PC-3 (cell line): Measurements from ENCODE around the gene GNA15. TPM values are rescaled to one million over a fixed set of nuclear protein-coding genes. Genes with fewer than 3 reads are reported as not detected.

Source experiments
- ATAC-seq: fragments of 200-7000 bp; cut with Tn5 transposase; 2 replicates; pipeline ENCODE4 v1.9.1; 2020; ENCODE audit warnings: mild to moderate bottlenecking, moderate library complexity
- BruUV-seq: library from RNA; stranded (reverse); fragments of 400-500 nt; replicated peaks from 2 replicates; lab custom pipeline; 2021; lab: Mats Ljungman, UMichigan
- CTCF ChIA-PET: fragments of 300-600 bp; sonication (Branson Sonifier 250); formaldehyde crosslinking; loops from one replicate; lab custom pipeline; 2022; ENCODE audit warnings: antibody characterized with exemption; lab: Charles Lee
- POLR2A ChIA-PET: fragments of 300-600 bp; sonication (Branson Sonifier 250); formaldehyde crosslinking; loops from one replicate; lab custom pipeline; 2022; ENCODE audit warnings: antibody characterized with exemption; ENCODE audit not compliant: unreplicated experiment; lab: Charles Lee
- DNase-seq: peaks from one replicate; pipeline ENCODE4 v3.0.0-alpha.2; 2015
- H2AFZ ChIP-seq: fragments of 300-600 bp; sonication (generic); 2 replicates; pipeline ENCODE4 v1.6.0; 2016; ENCODE audit warnings: antibody characterized with exemption, low read length
- H3F3A ChIP-seq: fragments of 300-600 bp; sonication (generic); one replicate; pipeline ENCODE4 v1.6.0; 2017; ENCODE audit warnings: antibody characterized with exemption, low read length, control low read depth, mild to moderate bottlenecking; ENCODE audit not compliant: unreplicated experiment
- H3K27ac ChIP-seq: fragments of 300-600 bp; sonication (generic); 2 replicates; pipeline ENCODE4 v1.5.1; 2016; ENCODE audit warnings: mild to moderate bottlenecking, low read length
- H3K27me3 ChIP-seq: fragments of 300-600 bp; sonication (generic); 2 replicates; pipeline ENCODE4 v1.6.1; 2016; ENCODE audit warnings: low read length, mixed read lengths
- H3K36me3 ChIP-seq: fragments of 300-600 bp; sonication (generic); 2 replicates; pipeline ENCODE4 v1.6.1; 2016; ENCODE audit warnings: low read depth, mixed run types, low read length, mixed read lengths
- H3K4me1 ChIP-seq: fragments of 300-600 bp; sonication (generic); 2 replicates; pipeline ENCODE4 v1.5.1; 2016; ENCODE audit warnings: low read length; ENCODE audit not compliant: insufficient read depth
- H3K4me2 ChIP-seq: fragments of 300-600 bp; sonication (generic); 2 replicates; pipeline ENCODE4 v1.6.0; 2016; ENCODE audit warnings: low read length
- H3K4me3 ChIP-seq: fragments of 300-600 bp; sonication (generic); 2 replicates; pipeline ENCODE4 v1.5.1; 2016; ENCODE audit warnings: mild to moderate bottlenecking, low read length, mixed read lengths
- H3K79me2 ChIP-seq: fragments of 300-600 bp; sonication (generic); 2 replicates; pipeline ENCODE4 v1.6.1; 2017; ENCODE audit warnings: low read length, mixed read lengths
- H3K9ac ChIP-seq: fragments of 300-600 bp; sonication (generic); 2 replicates; pipeline ENCODE4 v1.6.0; 2016; ENCODE audit warnings: mild to moderate bottlenecking, low read length
- H3K9me2 ChIP-seq: fragments of 300-600 bp; sonication (generic); replicated peaks from 2 replicates; pipeline ENCODE4 v1.6.1; 2016; ENCODE audit warnings: mixed run types, low read length, mixed read lengths
- H3K9me3 ChIP-seq: fragments of 300-600 bp; sonication (generic); 2 replicates; pipeline ENCODE4 v1.6.1; 2016; ENCODE audit warnings: low read length, mixed read lengths
- H4K20me1 ChIP-seq: fragments of 300-600 bp; sonication (generic); 2 replicates; pipeline ENCODE4 v1.6.1; 2016; ENCODE audit warnings: low read length, mixed read lengths
- EZH2 ChIP-seq: fragments of 300-600 bp; sonication (generic); IDR thresholded peaks from one replicate; pipeline ENCODE4 v1.6.1; 2017; ENCODE audit warnings: antibody characterized with exemption, mild to moderate bottlenecking, low read length; ENCODE audit not compliant: unreplicated experiment
- EZH2phosphoT487 ChIP-seq: fragments of 300-600 bp; sonication (generic); IDR thresholded peaks from 2 replicates; pipeline ENCODE4 v1.6.1; 2018; ENCODE audit warnings: mild to moderate bottlenecking, antibody characterized with exemption, low read length, borderline replicate concordance
- intact Hi-C: fragments of 100-400 bp; cut with micrococcal nuclease; formaldehyde crosslinking; loops from 2 replicates; pipeline ENCODE4 v1.9.0; 2023
- total RNA-seq: library from RNA; depleted of rRNA; stranded (reverse); fragments of >200 nt; gene quantifications from 2 replicates; pipeline ENCODE4 v1.2.3, GENCODE V29; 2014
- TF ChIP-seq, protein P1 (sequence below): fragments of 300-600 bp; sonication (generic); conservative IDR thresholded peaks from 2 replicates; pipeline ENCODE4 v1.5.1; 2017; ENCODE audit warnings: antibody characterized with exemption, low read depth, mild to moderate bottlenecking, low read length

Gene GNA15
- total RNA-seq, 1 experiment from 2014 or later = not detected

DNA sequence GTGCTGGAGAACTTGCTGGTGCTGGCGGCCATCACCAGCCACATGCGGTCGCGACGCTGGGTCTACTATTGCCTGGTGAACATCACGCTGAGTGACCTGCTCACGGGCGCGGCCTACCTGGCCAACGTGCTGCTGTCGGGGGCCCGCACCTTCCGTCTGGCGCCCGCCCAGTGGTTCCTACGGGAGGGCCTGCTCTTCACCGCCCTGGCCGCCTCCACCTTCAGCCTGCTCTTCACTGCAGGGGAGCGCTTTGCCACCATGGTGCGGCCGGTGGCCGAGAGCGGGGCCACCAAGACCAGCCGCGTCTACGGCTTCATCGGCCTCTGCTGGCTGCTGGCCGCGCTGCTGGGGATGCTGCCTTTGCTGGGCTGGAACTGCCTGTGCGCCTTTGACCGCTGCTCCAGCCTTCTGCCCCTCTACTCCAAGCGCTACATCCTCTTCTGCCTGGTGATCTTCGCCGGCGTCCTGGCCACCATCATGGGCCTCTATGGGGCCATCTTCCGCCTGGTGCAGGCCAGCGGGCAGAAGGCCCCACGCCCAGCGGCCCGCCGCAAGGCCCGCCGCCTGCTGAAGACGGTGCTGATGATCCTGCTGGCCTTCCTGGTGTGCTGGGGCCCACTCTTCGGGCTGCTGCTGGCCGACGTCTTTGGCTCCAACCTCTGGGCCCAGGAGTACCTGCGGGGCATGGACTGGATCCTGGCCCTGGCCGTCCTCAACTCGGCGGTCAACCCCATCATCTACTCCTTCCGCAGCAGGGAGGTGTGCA lies 43.3 kb downstream of the GNA15 start:
- H4K20me1 ChIP-seq = no peaks in the 10 kb centered on the region
- CTCF ChIA-PET = no interaction called here
- no TSS peak for BruUV-seq
- POLR2A ChIA-PET = no interaction called here
- no peak overlapping the region for H3K9ac ChIP-seq
- intact Hi-C loops = no loop called here
- no peak overlapping the region for H2AFZ ChIP-seq
- H3K4me1 ChIP-seq = peaks cover 20% of the 10 kb centered on the region
- H3K4me2 ChIP-seq = no peak overlapping the region
- no peaks in the 10 kb centered on the region for H3K9me3 ChIP-seq
- no peaks in the 10 kb centered on the region for H3K79me2 ChIP-seq
- H3K27ac ChIP-seq = no peak overlapping the region
- no peaks in the 10 kb centered on the region for H3K9me2 ChIP-seq
- ATAC-seq (no peak), DNase-seq (no peak)
- no peaks in the 10 kb centered on the region for H3K36me3 ChIP-seq
- H3K27me3 ChIP-seq = no peaks in the 10 kb centered on the region
- no peak overlapping the region for H3K4me3 ChIP-seq
- no peaks in the 10 kb centered on the region for H3F3A ChIP-seq
- no peak for TF ChIP-seq EZH2phosphoT487
- TF ChIP-seq, protein P1, sequence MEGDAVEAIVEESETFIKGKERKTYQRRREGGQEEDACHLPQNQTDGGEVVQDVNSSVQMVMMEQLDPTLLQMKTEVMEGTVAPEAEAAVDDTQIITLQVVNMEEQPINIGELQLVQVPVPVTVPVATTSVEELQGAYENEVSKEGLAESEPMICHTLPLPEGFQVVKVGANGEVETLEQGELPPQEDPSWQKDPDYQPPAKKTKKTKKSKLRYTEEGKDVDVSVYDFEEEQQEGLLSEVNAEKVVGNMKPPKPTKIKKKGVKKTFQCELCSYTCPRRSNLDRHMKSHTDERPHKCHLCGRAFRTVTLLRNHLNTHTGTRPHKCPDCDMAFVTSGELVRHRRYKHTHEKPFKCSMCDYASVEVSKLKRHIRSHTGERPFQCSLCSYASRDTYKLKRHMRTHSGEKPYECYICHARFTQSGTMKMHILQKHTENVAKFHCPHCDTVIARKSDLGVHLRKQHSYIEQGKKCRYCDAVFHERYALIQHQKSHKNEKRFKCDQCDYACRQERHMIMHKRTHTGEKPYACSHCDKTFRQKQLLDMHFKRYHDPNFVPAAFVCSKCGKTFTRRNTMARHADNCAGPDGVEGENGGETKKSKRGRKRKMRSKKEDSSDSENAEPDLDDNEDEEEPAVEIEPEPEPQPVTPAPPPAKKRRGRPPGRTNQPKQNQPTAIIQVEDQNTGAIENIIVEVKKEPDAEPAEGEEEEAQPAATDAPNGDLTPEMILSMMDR = no peak
- TF ChIP-seq EZH2 = no peak

DNA sequence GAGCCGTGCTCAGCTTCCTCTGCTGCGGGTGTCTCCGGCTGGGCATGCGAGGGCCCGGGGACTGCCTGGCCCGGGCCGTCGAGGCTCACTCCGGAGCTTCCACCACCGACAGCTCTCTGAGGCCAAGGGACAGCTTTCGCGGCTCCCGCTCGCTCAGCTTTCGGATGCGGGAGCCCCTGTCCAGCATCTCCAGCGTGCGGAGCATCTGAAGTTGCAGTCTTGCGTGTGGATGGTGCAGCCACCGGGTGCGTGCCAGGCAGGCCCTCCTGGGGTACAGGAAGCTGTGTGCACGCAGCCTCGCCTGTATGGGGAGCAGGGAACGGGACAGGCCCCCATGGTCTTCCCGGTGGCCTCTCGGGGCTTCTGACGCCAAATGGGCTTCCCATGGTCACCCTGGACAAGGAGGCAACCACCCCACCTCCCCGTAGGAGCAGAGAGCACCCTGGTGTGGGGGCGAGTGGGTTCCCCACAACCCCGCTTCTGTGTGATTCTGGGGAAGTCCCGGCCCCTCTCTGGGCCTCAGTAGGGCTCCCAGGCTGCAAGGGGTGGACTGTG lies 44.0 kb downstream of the GNA15 start:
- Histone ChIP-seq H3F3A (no peaks in the 10 kb centered on the region), H3K4me1 (peaks cover 20% of the 10 kb centered on the region), H3K79me2 (no peaks in the 10 kb centered on the region), H3K9me3 (no peaks in the 10 kb centered on the region), H3K9me2 (no peaks in the 10 kb centered on the region), H3K9ac (no peak overlapping the region), H3K4me2 (no peak overlapping the region), H4K20me1 (no peaks in the 10 kb centered on the region), H3K27ac (no peak overlapping the region), H3K27me3 (no peaks in the 10 kb centered on the region), H3K4me3 (no peak overlapping the region), H2AFZ (no peak overlapping the region), H3K36me3 (no peaks in the 10 kb centered on the region)
- intact Hi-C loops = no loop called here
- TF ChIP-seq, protein P1 = no peak
- no peak for TF ChIP-seq EZH2phosphoT487
- ChIA-PET POLR2A (no interaction called here), CTCF (no interaction called here)
- DNase-seq (no peak), ATAC-seq (no peak)
- BruUV-seq = no TSS peak
